ENCODE measurements around the gene STXBP6. TPM values are rescaled to one million over a fixed set of nuclear protein-coding genes. Genes with fewer than 3 reads are reported as not detected.

STXBP6 gene
- total and polyA plus RNA-seq, 2 experiments from 2014 or later = 3.8 to 6.4 TPM

GRCh38 chr14:25056688-25057078 is 6.7 kb upstream of the STXBP6 start:
- Histone ChIP-seq H3K9me3 (ENCODE audit: low read depth) (no peaks in the 10 kb centered on the region), H3K27me3 (peaks cover 90% of the 10 kb centered on the region), H3K36me3 (no peaks in the 10 kb centered on the region), H3K4me1 (ENCODE audit: low read depth) (no peaks in the 10 kb centered on the region), H3K4me3 (no peak overlapping the region), H3K27ac (no peak overlapping the region)
- TF ChIP-seq CTCF (IDR thresholded peaks at IDR 0.05; ENCODE audit: low read depth, low read length) = no peak
- no peak for DNase-seq (ENCODE audit: low read depth in 1 of 2, low spot score in 1 of 2)

- no peak for TF ChIP-seq CTCF (IDR thresholded peaks at IDR 0.05; ENCODE audit: low read depth, low read length)
- peaks cover 91% of the 10 kb centered on the region for H3K27me3 ChIP-seq
- no peak for DNase-seq (ENCODE audit: low read depth in 1 of 2, low spot score in 1 of 2)
- H3K4me3 ChIP-seq = no peak overlapping the region
- no peaks in the 10 kb centered on the region for H3K36me3 ChIP-seq
- H3K9me3 ChIP-seq (ENCODE audit: low read depth) = no peaks in the 10 kb centered on the region
- no peaks in the 10 kb centered on the region for H3K4me1 ChIP-seq (ENCODE audit: low read depth)
- no peak overlapping the region for H3K27ac ChIP-seq
Observed at GRCh38 chr14:25055992-25056687, 6.2 kb upstream of the STXBP6 start.

- Histone ChIP-seq H3K27me3 (peaks cover 94% of the 10 kb centered on the region), H3K4me3 (no peak overlapping the region), H3K36me3 (no peaks in the 10 kb centered on the region), H3K9me3 (ENCODE audit: low read depth) (no peaks in the 10 kb centered on the region), H3K27ac (no peak overlapping the region), H3K4me1 (ENCODE audit: low read depth) (no peaks in the 10 kb centered on the region)
- TF ChIP-seq CTCF (IDR thresholded peaks at IDR 0.05; ENCODE audit: low read depth, low read length) = no peak
- no peak for DNase-seq (ENCODE audit: low read depth in 1 of 2, low spot score in 1 of 2)
Observed at GRCh38 chr14:25055005-25055404, 5.1 kb upstream of the STXBP6 start.

- DNase-seq (ENCODE audit: low read depth in 1 of 2, low spot score in 1 of 2) = no peak
- H3K9me3 ChIP-seq (ENCODE audit: low read depth) = no peaks in the 10 kb centered on the region
- peaks cover 1% of the 10 kb centered on the region for H3K4me1 ChIP-seq (ENCODE audit: low read depth)
- no peak overlapping the region for H3K4me3 ChIP-seq
- no peak for TF ChIP-seq CTCF (IDR thresholded peaks at IDR 0.05; ENCODE audit: low read depth, low read length)
- no peak overlapping the region for H3K27ac ChIP-seq
- H3K27me3 ChIP-seq = peaks cover 99% of the 10 kb centered on the region
- H3K36me3 ChIP-seq = no peaks in the 10 kb centered on the region
Observed at GRCh38 chr14:25053585-25053984, 3.6 kb upstream of the STXBP6 start.

GRCh38 chr14:25052921-25053320 is 3.0 kb upstream of the STXBP6 start:
- no peak overlapping the region for H3K4me3 ChIP-seq
- no peaks in the 10 kb centered on the region for H3K9me3 ChIP-seq (ENCODE audit: low read depth)
- TF ChIP-seq CTCF (IDR thresholded peaks at IDR 0.05; ENCODE audit: low read depth, low read length) = no peak
- H3K27ac ChIP-seq = no peak overlapping the region
- H3K4me1 ChIP-seq (ENCODE audit: low read depth) = peaks cover 8% of the 10 kb centered on the region
- H3K27me3 ChIP-seq = peaks cover 100% of the 10 kb centered on the region
- DNase-seq (ENCODE audit: low read depth in 1 of 2, low spot score in 1 of 2) = no peak
- H3K36me3 ChIP-seq = no peaks in the 10 kb centered on the region

All from cardiac muscle cell (in vitro differentiated cells and primary cell).